Parathyroid adenoma (tissue), 2 donors: ENCODE data around the gene FREM1.

Experiments
- H2AFZ ChIP-seq: fragments of 300-600 bp; sonication (generic); one replicate; pipeline ENCODE4 v1.7.0; 2017; ENCODE audit warnings: antibody characterized with exemption, mild to moderate bottlenecking
- H3K27ac ChIP-seq: fragments of 300-600 bp; sonication (generic); one replicate; pipeline ENCODE4 v1.7.0; 2017
- H3K27me3 ChIP-seq: fragments of 300-600 bp; sonication (generic); one replicate; pipeline ENCODE4 v1.7.0; 2017; ENCODE audit warnings: low read length; ENCODE audit not compliant: control insufficient read depth, insufficient read depth
- H3K36me3 ChIP-seq: fragments of 300-600 bp; sonication (generic); one replicate; pipeline ENCODE4 v1.7.0; 2017; ENCODE audit warnings: low read length; ENCODE audit not compliant: control insufficient read depth, insufficient read depth
- H3K4me1 ChIP-seq: fragments of 300-600 bp; sonication (generic); one replicate; pipeline ENCODE4 v1.7.0; 2017; ENCODE audit warnings: control low read depth
- H3K4me2 ChIP-seq: fragments of 300-600 bp; sonication (generic); one replicate; pipeline ENCODE4 v1.7.0; 2017; ENCODE audit warnings: low read length
- H3K4me3 ChIP-seq: fragments of 300-600 bp; sonication (generic); one replicate; pipeline ENCODE4 v1.7.0; 2017; ENCODE audit warnings: low read depth, low read length
- H3K79me2 ChIP-seq: fragments of 300-600 bp; sonication (generic); one replicate; pipeline ENCODE4 v1.7.0; 2017; ENCODE audit warnings: control low read depth
- H3K9ac ChIP-seq: fragments of 300-600 bp; sonication (generic); one replicate; pipeline ENCODE4 v1.7.0; 2017; ENCODE audit warnings: mild to moderate bottlenecking
- H3K9me3 ChIP-seq: fragments of 300-600 bp; sonication (generic); one replicate; pipeline ENCODE4 v1.7.0; 2017; ENCODE audit warnings: low read length; ENCODE audit not compliant: control insufficient read depth
- TF ChIP-seq, protein P1 (sequence below): fragments of 300-600 bp; sonication (generic); IDR thresholded peaks from one replicate; pipeline ENCODE4 v1.7.0; 2017; ENCODE audit warnings: antibody characterized with exemption, mild to moderate bottlenecking
- donor health status: primary hyperparathyroidism.

FREM1 gene

GRCh38 chr9:14838701-14839100 lies 71.5 kb downstream of the FREM1 start:
- Histone ChIP-seq H2AFZ (no peak overlapping the region), H3K4me2 (no peak overlapping the region), H3K27me3 (no peaks in the 10 kb centered on the region), H3K79me2 (no peaks in the 10 kb centered on the region), H3K27ac (no peak overlapping the region), H3K36me3 (peaks cover 4% of the 10 kb centered on the region), H3K4me3 (no peak overlapping the region), H3K9ac (no peak overlapping the region), H3K4me1 (no peaks in the 10 kb centered on the region), H3K9me3 (no peaks in the 10 kb centered on the region)
- TF ChIP-seq, protein P1, sequence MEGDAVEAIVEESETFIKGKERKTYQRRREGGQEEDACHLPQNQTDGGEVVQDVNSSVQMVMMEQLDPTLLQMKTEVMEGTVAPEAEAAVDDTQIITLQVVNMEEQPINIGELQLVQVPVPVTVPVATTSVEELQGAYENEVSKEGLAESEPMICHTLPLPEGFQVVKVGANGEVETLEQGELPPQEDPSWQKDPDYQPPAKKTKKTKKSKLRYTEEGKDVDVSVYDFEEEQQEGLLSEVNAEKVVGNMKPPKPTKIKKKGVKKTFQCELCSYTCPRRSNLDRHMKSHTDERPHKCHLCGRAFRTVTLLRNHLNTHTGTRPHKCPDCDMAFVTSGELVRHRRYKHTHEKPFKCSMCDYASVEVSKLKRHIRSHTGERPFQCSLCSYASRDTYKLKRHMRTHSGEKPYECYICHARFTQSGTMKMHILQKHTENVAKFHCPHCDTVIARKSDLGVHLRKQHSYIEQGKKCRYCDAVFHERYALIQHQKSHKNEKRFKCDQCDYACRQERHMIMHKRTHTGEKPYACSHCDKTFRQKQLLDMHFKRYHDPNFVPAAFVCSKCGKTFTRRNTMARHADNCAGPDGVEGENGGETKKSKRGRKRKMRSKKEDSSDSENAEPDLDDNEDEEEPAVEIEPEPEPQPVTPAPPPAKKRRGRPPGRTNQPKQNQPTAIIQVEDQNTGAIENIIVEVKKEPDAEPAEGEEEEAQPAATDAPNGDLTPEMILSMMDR: no peak

DNA sequence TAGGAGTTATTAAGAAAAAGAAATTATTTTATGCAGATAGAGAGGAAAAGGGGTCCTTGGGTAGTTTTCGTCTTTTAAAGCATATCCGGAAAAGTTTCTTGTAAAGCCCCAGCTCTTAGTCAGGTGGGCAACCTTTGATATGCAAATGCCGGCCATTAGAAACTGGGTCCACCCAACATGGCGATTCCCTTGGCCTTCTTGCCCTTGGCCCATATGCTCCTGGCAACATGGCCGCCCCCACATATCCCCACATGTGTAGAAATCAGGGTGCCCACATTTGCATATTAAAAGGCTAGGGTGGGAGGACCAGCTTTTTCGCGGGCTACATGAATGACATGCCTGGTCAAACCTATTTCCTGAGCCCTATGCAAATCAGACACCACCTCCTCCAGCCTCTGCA lies 73.3 kb downstream of the FREM1 start:
- Histone ChIP-seq H3K27me3 (no peaks in the 10 kb centered on the region), H2AFZ (no peak overlapping the region), H3K36me3 (no peaks in the 10 kb centered on the region), H3K79me2 (no peaks in the 10 kb centered on the region), H3K4me2 (no peak overlapping the region), H3K9ac (no peak overlapping the region), H3K4me1 (no peaks in the 10 kb centered on the region), H3K27ac (no peak overlapping the region), H3K9me3 (no peaks in the 10 kb centered on the region), H3K4me3 (no peak overlapping the region)
- TF ChIP-seq, protein P1: no peak

GRCh38 chr9:14831661-14832060 lies 78.6 kb downstream of the FREM1 start:
- TF ChIP-seq, protein P1: no peak
- H3K4me3 ChIP-seq: no peak overlapping the region
- no peak overlapping the region for H3K4me2 ChIP-seq
- H3K9ac ChIP-seq: no peak overlapping the region
- H3K27ac ChIP-seq: no peak overlapping the region
- H2AFZ ChIP-seq: no peak overlapping the region
- H3K27me3 ChIP-seq: no peaks in the 10 kb centered on the region
- no peaks in the 10 kb centered on the region for H3K36me3 ChIP-seq
- no peaks in the 10 kb centered on the region for H3K4me1 ChIP-seq
- no peaks in the 10 kb centered on the region for H3K79me2 ChIP-seq
- H3K9me3 ChIP-seq: no peaks in the 10 kb centered on the region

DNA sequence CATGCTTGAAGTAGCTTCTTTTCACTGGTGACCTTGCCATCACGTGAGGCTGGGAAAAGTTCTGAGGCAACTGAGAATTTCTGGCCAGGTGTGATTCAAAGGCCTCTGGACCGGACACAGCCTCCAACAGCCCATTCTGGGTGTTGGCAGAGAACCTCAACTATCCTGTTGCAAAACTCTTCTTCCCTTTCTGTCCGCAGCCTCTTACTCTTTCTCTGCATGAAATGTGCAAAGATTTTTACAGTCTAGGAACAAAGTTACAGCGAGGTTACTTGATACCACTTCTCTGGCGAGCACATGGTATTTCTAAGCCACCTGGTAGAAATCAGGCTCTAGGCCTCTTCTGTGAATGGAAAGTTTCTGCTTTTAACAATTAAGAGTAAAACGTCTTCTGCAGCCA lies 79.2 kb downstream of the FREM1 start:
- Histone ChIP-seq H3K27ac (no peak overlapping the region), H3K27me3 (no peaks in the 10 kb centered on the region), H3K79me2 (no peaks in the 10 kb centered on the region), H3K36me3 (no peaks in the 10 kb centered on the region), H3K9ac (no peak overlapping the region), H3K4me1 (no peaks in the 10 kb centered on the region), H3K4me2 (no peak overlapping the region), H3K4me3 (no peak overlapping the region), H3K9me3 (no peaks in the 10 kb centered on the region), H2AFZ (no peak overlapping the region)
- TF ChIP-seq, protein P1: no peak

- Histone ChIP-seq H3K4me3 (no peak overlapping the region), H2AFZ (no peak overlapping the region), H3K36me3 (no peaks in the 10 kb centered on the region), H3K79me2 (no peaks in the 10 kb centered on the region), H3K4me2 (no peak overlapping the region), H3K27ac (no peak overlapping the region), H3K27me3 (no peaks in the 10 kb centered on the region), H3K9ac (no peak overlapping the region), H3K9me3 (no peaks in the 10 kb centered on the region), H3K4me1 (no peaks in the 10 kb centered on the region)
- TF ChIP-seq, protein P1: no peak
Measured at GRCh38 chr9:14830057-14830456, 80.2 kb downstream of the FREM1 start.
